ENCODE results near the gene LAMC1. TPM values are rescaled to one million over a fixed set of nuclear protein-coding genes. Genes with fewer than 3 reads are reported as not detected.
A peak's percentile ranks its signal among the peaks of the same experiment; 100 is the strongest.

LAMC1 gene
- 5.5 TPM for polyA plus RNA-seq

GRCh38 chr1:183023146-183023600 is at the start of gene LAMC1:
LAMC1 (plus strand) TSS chr1:183023420; CDS start chr1:183023717, 297 bp downstream.
- H3K9me3 Mint-ChIP-seq, result no peaks in the 10 kb centered on the region
- peak within 1 kb of the TSS; percentile 80 to 90 (median 85) for H3K27ac Mint-ChIP-seq
- H3K27me3 Mint-ChIP-seq, result peaks cover 24% of the 10 kb centered on the region
- peak within 1 kb of the TSS; percentile 92 to 98 (median 95) for H3K4me3 Mint-ChIP-seq
- H3K36me3 Mint-ChIP-seq, result peaks cover 4% of the 10 kb centered on the region
- peaks cover 25 to 26% (median 26%) of the 10 kb centered on the region in 3 donors for H3K4me1 Mint-ChIP-seq

- Mint-ChIP-seq H3K27me3 (peaks cover 4% of the 10 kb centered on the region), H3K4me1 (no peaks in the 10 kb centered on the region), H3K36me3 (no peaks in the 10 kb centered on the region), H3K27ac (no peak overlapping the region), H3K9me3 (no peaks in the 10 kb centered on the region), H3K4me3 (no peak overlapping the region)
These were observed 48.6 kb upstream of the LAMC1 start for GRCh38 chr1:182974506-182975191.

- peaks cover 0 to 1% (median 0%) of the 10 kb centered on the region in 3 donors for H3K9me3 Mint-ChIP-seq
- no peak overlapping the region for H3K27ac Mint-ChIP-seq
- peaks cover under 1% of the 10 kb centered on the region for H3K36me3 Mint-ChIP-seq
- no peak overlapping the region for H3K4me3 Mint-ChIP-seq
- no peaks in the 10 kb centered on the region for H3K4me1 Mint-ChIP-seq
- H3K27me3 Mint-ChIP-seq, result peaks cover 4% of the 10 kb centered on the region
These were observed 45.7 kb upstream of the LAMC1 start for GRCh38 chr1:182977480-182977879.

- Mint-ChIP-seq H3K27ac (no peak overlapping the region), H3K27me3 (peaks cover 1% of the 10 kb centered on the region), H3K9me3 (peaks cover 0 to 3% (median 0%) of the 10 kb centered on the region in 3 donors), H3K4me1 (no peaks in the 10 kb centered on the region), H3K4me3 (no peak overlapping the region), H3K36me3 (peaks cover 2% of the 10 kb centered on the region)
These were observed 44.9 kb upstream of the LAMC1 start for GRCh38 chr1:182978151-182978853.

- Mint-ChIP-seq H3K4me1 (no peaks in the 10 kb centered on the region), H3K4me3 (no peak overlapping the region), H3K36me3 (peaks cover 2% of the 10 kb centered on the region), H3K27ac (no peak overlapping the region), H3K27me3 (peaks cover 8% of the 10 kb centered on the region), H3K9me3 (peaks cover 0 to 3% (median 1%) of the 10 kb centered on the region in 3 donors)
These were observed 39.1 kb upstream of the LAMC1 start for GRCh38 chr1:182984138-182984537.

- H3K4me3 Mint-ChIP-seq, result no peak overlapping the region
- peaks cover 8% of the 10 kb centered on the region for H3K27me3 Mint-ChIP-seq
- peaks cover 0 to 3% (median 1%) of the 10 kb centered on the region in 3 donors for H3K9me3 Mint-ChIP-seq
- peaks cover 2% of the 10 kb centered on the region for H3K36me3 Mint-ChIP-seq
- H3K4me1 Mint-ChIP-seq, result no peaks in the 10 kb centered on the region
- no peak overlapping the region for H3K27ac Mint-ChIP-seq
These were observed 38.6 kb upstream of the LAMC1 start for GRCh38 chr1:182984621-182985020.

- no peaks in the 10 kb centered on the region for H3K4me1 Mint-ChIP-seq
These were observed 37.3 kb upstream of the LAMC1 start for GRCh38 chr1:182985876-182986275.

GRCh38 chr1:182990413-182991144 is 32.6 kb upstream of the LAMC1 start:
- no peak overlapping the region for H3K27ac Mint-ChIP-seq

More at GRCh38 chr1:182985876-182986275, 37.3 kb upstream of the LAMC1 start:
- no peak overlapping the region for H3K4me3 Mint-ChIP-seq
- peaks cover 2% of the 10 kb centered on the region for H3K36me3 Mint-ChIP-seq
- H3K9me3 Mint-ChIP-seq, result peaks cover 0 to 3% (median 1%) of the 10 kb centered on the region in 3 donors
- H3K27me3 Mint-ChIP-seq, result peaks cover 8% of the 10 kb centered on the region
- H3K27ac Mint-ChIP-seq, result no peak overlapping the region

GRCh38 chr1:182993746-182994145 is 29.5 kb upstream of the LAMC1 start:
- Mint-ChIP-seq H3K9me3 (no peaks in the 10 kb centered on the region), H3K27ac (no peak overlapping the region), H3K36me3 (no peaks in the 10 kb centered on the region), H3K4me1 (no peaks in the 10 kb centered on the region), H3K27me3 (peaks cover 5% of the 10 kb centered on the region), H3K4me3 (no peak overlapping the region)

More at GRCh38 chr1:182990413-182991144, 32.6 kb upstream of the LAMC1 start:
- Mint-ChIP-seq H3K36me3 (no peaks in the 10 kb centered on the region), H3K4me3 (no peak overlapping the region), H3K4me1 (no peaks in the 10 kb centered on the region), H3K27me3 (peaks cover 5% of the 10 kb centered on the region), H3K9me3 (no peaks in the 10 kb centered on the region)

GRCh38 chr1:182995894-182996293 is 27.3 kb upstream of the LAMC1 start:
- Mint-ChIP-seq H3K27me3 (peaks cover 6% of the 10 kb centered on the region), H3K9me3 (no peaks in the 10 kb centered on the region), H3K27ac (no peak overlapping the region), H3K4me1 (no peaks in the 10 kb centered on the region), H3K36me3 (no peaks in the 10 kb centered on the region), H3K4me3 (no peak overlapping the region)

GRCh38 chr1:182996816-182997215 is 26.4 kb upstream of the LAMC1 start:
- Mint-ChIP-seq H3K9me3 (no peaks in the 10 kb centered on the region), H3K27ac (no peak overlapping the region), H3K4me3 (no peak overlapping the region), H3K27me3 (peaks cover 8% of the 10 kb centered on the region), H3K4me1 (peaks cover 0 to 1% (median 0%) of the 10 kb centered on the region in 3 donors), H3K36me3 (no peaks in the 10 kb centered on the region)

GRCh38 chr1:182998482-182998881 is 24.7 kb upstream of the LAMC1 start:
- H3K27ac Mint-ChIP-seq, result no peak overlapping the region
- H3K36me3 Mint-ChIP-seq, result no peaks in the 10 kb centered on the region
- H3K9me3 Mint-ChIP-seq, result no peaks in the 10 kb centered on the region
- no peak overlapping the region for H3K4me3 Mint-ChIP-seq
- peaks cover 10% of the 10 kb centered on the region for H3K27me3 Mint-ChIP-seq
- H3K4me1 Mint-ChIP-seq, result peaks cover 0 to 1% (median 0%) of the 10 kb centered on the region in 3 donors

GRCh38 chr1:183000167-183000962 is 22.9 kb upstream of the LAMC1 start:
- peaks cover 10% of the 10 kb centered on the region for H3K27me3 Mint-ChIP-seq
- no peak overlapping the region for H3K4me3 Mint-ChIP-seq
- H3K4me1 Mint-ChIP-seq, result peaks cover 0 to 3% (median 0%) of the 10 kb centered on the region in 3 donors
- H3K36me3 Mint-ChIP-seq, result no peaks in the 10 kb centered on the region
- no peaks in the 10 kb centered on the region for H3K9me3 Mint-ChIP-seq
- H3K27ac Mint-ChIP-seq, result no peak overlapping the region

GRCh38 chr1:183002267-183002666 is 21.0 kb upstream of the LAMC1 start:
- Mint-ChIP-seq H3K4me1 (peaks cover 0 to 3% (median 0%) of the 10 kb centered on the region in 3 donors), H3K27me3 (peaks cover 9% of the 10 kb centered on the region), H3K4me3 (no peak overlapping the region), H3K9me3 (peaks cover 0 to 4% (median 0%) of the 10 kb centered on the region in 3 donors), H3K36me3 (no peaks in the 10 kb centered on the region), H3K27ac (no peak overlapping the region)
